Measurements from ENCODE around the gene CFAP57. TPM values are rescaled to one million over a fixed set of nuclear protein-coding genes. Genes with fewer than 3 reads are reported as not detected.
A peak's percentile ranks its signal among the peaks of the same experiment; 100 is the strongest.

Gene CFAP57
- total RNA-seq, 4 donors from 2014 or later: 0.19 to 0.38 (median 0.24) TPM

- intact Hi-C loops (cut with DNase I; ENCODE audit: low total_unique reads): no loop called here
- TF ChIP-seq POLR2A (IDR thresholded peaks at IDR 0.05) (no peak), CTCF (IDR thresholded peaks at IDR 0.05) (no peak)
Measured at GRCh38 chr1:43144237-43144636, 27.9 kb upstream of the CFAP57 start.

GRCh38 chr1:43147625-43148327 lies 24.4 kb upstream of the CFAP57 start:
- intact Hi-C loops (cut with DNase I; ENCODE audit: low total_unique reads): no loop called here
- DNase-seq (ENCODE audit: low spot score in 2 of 2): peak; percentile 50 to 91
- TF ChIP-seq POLR2A (IDR thresholded peaks at IDR 0.05) (no peak), CTCF (IDR thresholded peaks at IDR 0.05) (no peak)
- no peak overlapping the region for H3K4me3 ChIP-seq (ENCODE audit: low read depth, poor library complexity, severe bottlenecking)
- 4% methylated on average over 44 to 47 of the region's 47 CpGs for WGBS, 2 donors

More at GRCh38 chr1:43144237-43144636, 27.9 kb upstream of the CFAP57 start:
- no peak for DNase-seq (ENCODE audit: low spot score in 2 of 2)
- H3K4me3 ChIP-seq (ENCODE audit: low read depth, poor library complexity, severe bottlenecking): no peak overlapping the region

GRCh38 chr1:43149889-43150288 lies 22.2 kb upstream of the CFAP57 start:
- 69 to 82% methylated on average over 5 of the region's 5 CpGs for WGBS, 2 donors
- no peak for DNase-seq (ENCODE audit: low spot score in 2 of 2)
- intact Hi-C loops (cut with DNase I; ENCODE audit: low total_unique reads): no loop called here
- no peak overlapping the region for H3K4me3 ChIP-seq (ENCODE audit: low read depth, poor library complexity, severe bottlenecking)
- TF ChIP-seq CTCF (IDR thresholded peaks at IDR 0.05) (no peak), POLR2A (IDR thresholded peaks at IDR 0.05) (no peak)

GRCh38 chr1:43152866-43153265 lies 19.3 kb upstream of the CFAP57 start:
- H3K4me3 ChIP-seq (ENCODE audit: low read depth, poor library complexity, severe bottlenecking): no peak overlapping the region
- intact Hi-C loops (cut with DNase I; ENCODE audit: low total_unique reads): no loop called here
- no peak for DNase-seq (ENCODE audit: low spot score in 2 of 2)
- 29 to 48% methylated on average over 4 of the region's 4 CpGs for WGBS, 2 donors
- no peak for TF ChIP-seq CTCF (IDR thresholded peaks at IDR 0.05)

- intact Hi-C loops (cut with DNase I; ENCODE audit: low total_unique reads): no loop called here
- H3K4me3 ChIP-seq (ENCODE audit: low read depth, poor library complexity, severe bottlenecking): no peak overlapping the region
- 92% methylated on average over 6 of the region's 6 CpGs for WGBS, 2 donors
- no peak for TF ChIP-seq POLR2A (IDR thresholded peaks at IDR 0.05)
- TF ChIP-seq CTCF (IDR thresholded peaks at IDR 0.05): no peak
- no peak for DNase-seq (ENCODE audit: low spot score in 2 of 2)
Measured at GRCh38 chr1:43153443-43153842, 18.7 kb upstream of the CFAP57 start.

- no peak overlapping the region for H3K4me3 ChIP-seq (ENCODE audit: low read depth, poor library complexity, severe bottlenecking)
- DNase-seq (ENCODE audit: low spot score in 2 of 2): no peak
- intact Hi-C loops (cut with DNase I; ENCODE audit: low total_unique reads): no loop called here
- TF ChIP-seq CTCF (IDR thresholded peaks at IDR 0.05) (no peak), POLR2A (IDR thresholded peaks at IDR 0.05) (no peak)
- WGBS, 2 donors: 86 to 93% methylated on average over 7 of the region's 7 CpGs
Measured at GRCh38 chr1:43156026-43156425, 16.1 kb upstream of the CFAP57 start.
